Measurements from ENCODE around the gene PC.
A peak's percentile ranks its signal among the peaks of the same experiment; 100 is the strongest.

Gene PC

GRCh38 chr11:66910016-66910415, 48.2 kb downstream of the PC start:
- no peak for DNase-seq

GRCh38 chr11:66909181-66909580, 49.0 kb downstream of the PC start:
- DNase-seq = no peak

- DNase-seq = no peak
These were observed 50.2 kb downstream of the PC start for GRCh38 chr11:66907751-66908630.

GRCh38 chr11:66906061-66906733, 52.0 kb downstream of the PC start:
- no peak for DNase-seq

GRCh38 chr11:66905631-66906030, 52.6 kb downstream of the PC start:
- DNase-seq = no peak

GRCh38 chr11:66904981-66905521, 53.1 kb downstream of the PC start:
- DNase-seq = no peak

- no peak for DNase-seq
These were observed 53.6 kb downstream of the PC start for GRCh38 chr11:66904561-66904960.

GRCh38 chr11:66904055-66904454, 54.1 kb downstream of the PC start:
- peak; percentile 36 for DNase-seq

- no peak for DNase-seq
These were observed 55.6 kb downstream of the PC start for GRCh38 chr11:66902486-66903177.

GRCh38 chr11:66901964-66902390, 56.2 kb downstream of the PC start:
- DNase-seq = no peak

GRCh38 chr11:66894141-66894540, 64.0 kb downstream of the PC start:
- no peak for DNase-seq

- DNase-seq = no peak
These were observed 65.3 kb downstream of the PC start for GRCh38 chr11:66892911-66893310.

GRCh38 chr11:66891851-66892660, 66.1 kb downstream of the PC start:
- peak; percentile 96 for DNase-seq

- DNase-seq = no peak
These were observed 68.2 kb downstream of the PC start for GRCh38 chr11:66889960-66890359.

- no peak for DNase-seq
These were observed 69.9 kb downstream of the PC start for GRCh38 chr11:66888282-66888681.

GRCh38 chr11:66887526-66887925, 70.7 kb downstream of the PC start:
- DNase-seq = no peak

GRCh38 chr11:66886671-66887221, 71.4 kb downstream of the PC start:
- DNase-seq = no peak

- no peak for DNase-seq
These were observed 72.2 kb downstream of the PC start for GRCh38 chr11:66885950-66886440.

- DNase-seq = no peak
These were observed 72.7 kb downstream of the PC start for GRCh38 chr11:66885469-66885868.

- no peak for DNase-seq
These were observed 73.7 kb downstream of the PC start for GRCh38 chr11:66884443-66884842.

- DNase-seq = peak; percentile 94
These were observed 74.9 kb downstream of the PC start for GRCh38 chr11:66883016-66883965.

Data from DMS53 (cell line).